SH-SY5Y (cell line): ENCODE data around the gene MTHFD2L.

ENCODE experiments used
- GATA2 ChIP-seq: IDR thresholded peaks from 2 replicates; pipeline ENCODE4 v1.6.1; 2011; ENCODE audit warnings: mild to moderate bottlenecking, low read depth, low read length
- GATA3 ChIP-seq: IDR thresholded peaks from 2 replicates; pipeline ENCODE4 v1.6.1; 2011; ENCODE audit warnings: low read depth, mild to moderate bottlenecking, low read length, moderate library complexity

DNA sequence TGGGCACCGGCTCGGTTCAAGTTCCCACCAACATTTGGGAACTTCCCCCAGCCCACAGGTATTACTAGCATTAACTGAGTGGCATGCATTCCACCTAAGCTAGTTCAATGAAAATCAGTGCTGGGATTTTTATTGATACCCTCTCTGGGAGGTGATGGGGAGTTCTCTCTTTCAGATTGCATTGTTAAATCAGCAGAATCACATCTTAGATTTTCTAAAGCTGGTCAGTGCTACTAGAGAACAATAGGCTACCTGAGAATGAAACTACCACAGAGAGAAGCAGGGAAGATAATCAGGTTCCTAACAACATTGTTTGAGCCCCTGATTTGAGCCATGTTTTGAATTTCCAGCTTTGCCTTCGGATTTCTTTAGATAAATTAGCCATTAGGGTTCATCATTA is 166.3 kb downstream of the MTHFD2L start:
- TF ChIP-seq GATA2 (no peak), GATA3 (no peak)
